Frontal cortex (tissue), 4 donors: ENCODE results near the gene ITGA7. TPM values are rescaled to one million over a fixed set of nuclear protein-coding genes. Genes with fewer than 3 reads are reported as not detected.
"Not testable (repeated sequence)": the region's sequence is repeated elsewhere in the genome, so short reads cannot be mapped to it uniquely, and the experiment has no call there.

Experiments
- DNase-seq, 2 donors: peaks; one replicate each; pipeline ENCODE4 v3.0.0; 2012; ENCODE audit warnings: low spot score in 2 of 2
- FAIRE-seq: peaks from 2 replicates; lab custom pipeline; 2012; peaks lifted over from hg19 to GRCh38; lab: Jason Lieb, UNC
- small RNA-seq: library from RNA; depleted of rRNA; stranded (forward); fragments of <200 nt; gene quantifications from one replicate; pipeline ENCODE3, GENCODE V24; 2014
- total RNA-seq: library from RNA; depleted of rRNA; stranded (reverse); fragments of >200 nt; gene quantifications from one replicate; pipeline ENCODE4 v1.2.3, GENCODE V29; 2014
- donor health status: control.
- donor health status: control.
- donor health status: control.

Gene ITGA7
- total RNA-seq, 1 donor from 2014 or later: 3.7 TPM

DNA sequence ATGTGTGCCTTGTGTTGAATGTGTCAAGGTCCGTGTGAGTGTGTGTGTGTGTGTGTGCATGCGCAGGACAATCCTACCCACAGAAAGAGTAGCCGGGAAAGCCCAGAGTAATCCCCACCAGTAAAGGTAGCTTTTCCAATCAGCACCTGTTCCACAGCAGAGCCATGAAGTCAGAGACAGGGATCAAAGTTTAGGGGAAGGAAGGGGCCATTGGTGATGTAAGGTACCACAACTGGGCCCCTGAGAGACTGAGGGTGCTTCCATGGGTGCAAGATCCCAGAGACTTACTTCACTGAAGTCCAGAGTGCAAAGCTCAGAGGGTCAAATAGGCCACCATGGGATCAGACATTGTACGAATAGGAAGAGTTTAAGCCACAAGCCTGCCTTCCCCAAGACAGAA is 50.5 kb downstream of the ITGA7 start:
- DNase-seq (no peak), FAIRE-seq (no peak)

DNA sequence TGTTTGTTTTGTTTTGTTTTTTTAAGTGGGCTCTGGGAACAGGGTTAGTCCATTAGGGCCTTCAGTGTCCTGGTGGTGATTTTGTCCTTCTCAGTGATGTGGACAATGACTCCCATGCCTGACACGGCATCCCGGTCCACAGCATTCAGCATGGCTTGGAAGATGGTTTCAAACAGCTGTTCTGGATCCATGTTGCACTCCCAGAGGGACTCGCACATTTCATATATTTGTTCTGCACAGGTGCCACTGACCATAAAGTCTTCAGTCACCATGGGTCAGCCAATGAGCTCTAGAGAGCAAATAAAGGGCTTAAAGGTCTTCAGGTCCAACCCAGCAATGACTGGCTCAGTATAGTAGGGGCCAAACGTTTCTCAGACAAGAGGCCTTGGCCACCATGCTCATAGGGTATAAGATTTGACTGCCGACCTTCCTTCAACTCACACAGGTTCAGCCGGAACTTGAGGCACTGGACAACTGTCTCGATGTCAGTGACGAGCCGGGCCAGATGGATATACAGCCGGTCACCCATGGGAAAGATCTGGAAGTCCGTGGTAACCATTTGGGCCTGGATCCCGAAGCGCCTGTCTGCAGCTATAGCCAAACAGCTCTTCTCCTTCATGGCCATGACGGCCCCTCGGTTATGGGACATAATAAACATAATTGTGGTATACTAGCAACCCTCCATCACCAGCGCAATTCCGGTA is 53.0 kb downstream of the ITGA7 start:
- DNase-seq (no peak), FAIRE-seq (no peak)

DNA sequence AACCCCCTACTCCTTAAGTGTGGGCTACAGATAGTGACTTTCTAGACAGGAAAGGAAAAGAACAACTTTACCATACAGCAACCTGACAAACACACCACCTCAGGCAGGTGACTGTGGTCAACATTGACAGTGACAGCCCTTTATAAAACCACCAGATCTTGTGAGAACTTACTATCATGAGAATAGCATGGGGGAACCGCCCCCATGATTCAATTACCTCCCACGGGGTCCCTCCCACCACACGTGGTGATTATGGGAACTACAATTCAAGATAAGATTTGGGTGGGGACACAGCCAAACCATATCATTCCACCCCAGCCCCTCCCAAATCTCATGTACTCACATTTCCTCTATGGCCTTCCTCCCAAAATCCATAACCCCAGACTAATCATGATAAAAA is 54.7 kb downstream of the ITGA7 start:
- DNase-seq (no peak), FAIRE-seq (no peak)

DNA sequence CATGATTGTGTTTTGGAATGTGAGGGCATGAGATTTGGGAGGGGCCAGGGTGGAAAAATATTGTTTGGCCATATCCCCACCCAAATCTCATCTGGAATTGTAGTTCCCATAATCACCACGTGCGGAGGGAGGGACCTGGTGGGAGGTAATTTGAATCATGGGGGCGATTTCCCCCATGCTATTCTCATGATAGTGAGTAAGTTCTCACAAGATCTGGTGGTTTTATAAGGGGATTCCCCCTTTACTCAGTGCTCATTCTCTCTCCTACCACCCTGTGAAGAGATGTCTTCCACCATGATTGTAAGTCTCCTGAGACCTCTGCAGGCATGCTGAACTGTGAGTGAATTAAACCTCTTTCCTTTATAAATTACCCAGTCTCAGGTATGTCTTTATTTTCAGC is 55.4 kb downstream of the ITGA7 start:
- FAIRE-seq (no peak), DNase-seq (no peak)

DNA sequence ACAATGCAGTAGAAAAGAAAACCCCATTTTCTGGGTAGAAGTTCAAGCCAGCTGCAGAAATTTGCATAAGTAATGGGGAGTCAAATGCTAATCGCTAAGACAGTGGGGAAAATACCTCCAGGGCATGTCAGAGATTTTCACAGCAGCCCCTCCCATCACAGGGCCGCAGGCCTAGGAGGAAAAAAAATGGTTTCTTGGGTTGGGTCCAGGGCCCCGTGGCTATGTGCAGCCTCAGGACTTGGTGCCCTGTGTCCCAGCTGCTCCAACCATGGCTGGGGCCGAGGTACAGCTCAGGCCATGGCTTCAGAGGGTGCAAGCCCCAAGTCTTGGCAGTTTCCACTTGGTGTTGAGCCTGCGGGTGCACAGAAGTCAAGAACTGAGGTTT is 56.4 kb downstream of the ITGA7 start:
- no peak for FAIRE-seq
- DNase-seq: no peak

DNA sequence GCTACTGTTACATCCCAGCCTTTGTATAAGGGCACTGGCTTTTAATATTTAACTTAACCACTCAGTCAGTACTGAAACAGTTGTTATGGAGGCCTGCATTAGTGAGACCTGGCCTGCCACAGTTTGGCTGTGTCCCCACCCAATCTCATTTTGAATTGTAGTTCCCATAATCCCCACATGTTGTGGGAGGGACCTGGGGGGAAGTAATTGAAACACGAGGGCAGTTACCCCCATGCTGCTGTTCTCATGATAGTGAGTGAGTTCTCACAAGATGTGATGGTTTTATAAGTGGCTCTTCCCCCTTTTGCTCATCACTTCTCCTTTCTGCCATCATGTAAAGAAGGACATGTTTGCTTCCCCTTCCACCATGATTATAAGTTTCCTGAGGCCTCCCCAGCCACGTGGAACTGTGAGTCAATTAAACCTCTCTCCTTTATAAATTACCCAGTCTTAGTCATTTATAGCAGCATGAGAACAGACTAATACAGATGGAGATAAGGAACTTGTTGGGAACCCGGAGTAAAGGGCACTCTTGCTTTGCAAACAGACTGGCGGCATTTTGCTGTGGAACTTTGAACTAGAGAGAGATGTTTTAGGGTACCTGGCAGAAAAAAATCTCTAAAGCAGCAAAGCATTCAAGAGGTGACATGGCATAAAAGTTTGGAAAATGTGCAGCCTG is 56.9 kb downstream of the ITGA7 start:
- DNase-seq, FAIRE-seq: not testable (repeated sequence)

DNA sequence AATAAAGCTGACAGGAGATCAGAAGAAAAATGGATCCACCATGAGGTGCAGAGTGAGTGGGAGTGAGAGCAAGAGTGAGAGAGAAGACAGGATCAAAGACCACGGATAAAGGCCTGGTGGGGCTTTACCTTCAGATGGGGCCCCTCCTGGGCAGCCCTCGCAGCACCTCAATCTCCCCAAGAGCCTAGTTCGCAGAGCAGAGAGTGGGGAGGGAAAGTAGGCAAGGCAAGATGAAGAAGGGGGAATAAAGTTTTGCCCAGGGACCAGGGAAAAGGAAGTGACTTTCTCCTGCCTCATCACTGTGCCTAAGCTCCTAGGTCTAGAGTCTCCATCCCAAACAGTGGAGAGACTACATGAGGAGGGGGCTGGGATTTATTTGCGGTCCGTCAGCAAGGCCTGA is 60.7 kb downstream of the ITGA7 start:
- DNase-seq: no peak
- no peak for FAIRE-seq

DNA sequence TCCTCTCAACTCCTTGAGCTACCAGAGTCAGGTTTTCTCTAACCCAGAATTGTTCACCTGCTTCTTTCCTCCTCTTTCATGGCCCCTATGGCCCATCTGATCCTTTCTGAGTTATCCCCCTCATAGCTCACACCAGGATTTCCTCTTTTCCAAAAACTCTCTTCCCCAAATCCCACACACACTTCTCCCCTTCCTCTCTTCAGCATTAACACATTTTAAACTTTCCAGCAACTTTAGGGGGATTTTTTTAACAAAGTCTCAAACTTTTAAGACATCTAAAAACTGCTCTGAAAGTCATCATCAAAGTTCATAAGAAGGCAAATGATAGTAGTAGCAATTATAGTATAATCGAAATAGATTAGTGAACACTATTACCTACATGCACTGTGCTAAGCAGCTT is 63.1 kb downstream of the ITGA7 start:
- no peak for FAIRE-seq
- no peak for DNase-seq

DNA sequence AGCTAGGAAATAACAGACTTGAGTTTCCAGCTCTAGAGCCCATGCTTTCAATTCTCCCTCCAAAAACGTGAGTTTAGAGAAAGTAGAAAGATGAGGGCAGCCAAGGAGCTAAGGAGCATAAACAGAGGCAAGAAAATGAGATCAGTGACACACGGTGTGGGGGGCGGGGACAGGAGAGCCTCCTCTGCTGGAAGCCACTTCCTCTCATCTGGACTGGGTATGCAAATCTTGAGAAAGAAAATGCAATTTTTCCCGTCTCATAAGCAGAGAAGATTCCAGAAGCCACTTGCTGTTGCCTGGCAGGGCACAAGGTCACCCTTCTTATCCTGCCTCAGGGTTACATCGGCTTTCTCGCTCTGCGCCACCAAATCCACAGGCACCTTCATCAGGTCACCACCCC is 65.0 kb downstream of the ITGA7 start:
- DNase-seq: no peak
- FAIRE-seq: no peak

DNA sequence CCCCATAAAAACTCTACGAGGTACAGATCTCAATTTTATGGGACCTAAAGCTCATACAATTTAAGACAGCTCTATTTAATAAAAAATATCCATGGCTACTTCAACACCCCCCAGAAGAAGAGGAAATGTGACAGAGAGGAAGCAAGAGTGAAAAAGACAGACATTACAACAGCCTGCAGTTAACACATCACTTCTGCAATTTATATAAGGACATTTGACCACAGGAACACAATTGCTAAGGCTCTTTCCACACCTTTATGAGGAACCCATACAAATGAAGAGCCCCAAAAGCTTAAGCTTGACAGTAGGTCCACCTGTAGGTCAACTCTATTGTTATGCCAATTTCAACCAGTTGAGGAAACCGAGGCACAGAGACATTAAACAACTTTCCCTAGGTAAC is 65.4 kb downstream of the ITGA7 start:
- FAIRE-seq: no peak

DNA sequence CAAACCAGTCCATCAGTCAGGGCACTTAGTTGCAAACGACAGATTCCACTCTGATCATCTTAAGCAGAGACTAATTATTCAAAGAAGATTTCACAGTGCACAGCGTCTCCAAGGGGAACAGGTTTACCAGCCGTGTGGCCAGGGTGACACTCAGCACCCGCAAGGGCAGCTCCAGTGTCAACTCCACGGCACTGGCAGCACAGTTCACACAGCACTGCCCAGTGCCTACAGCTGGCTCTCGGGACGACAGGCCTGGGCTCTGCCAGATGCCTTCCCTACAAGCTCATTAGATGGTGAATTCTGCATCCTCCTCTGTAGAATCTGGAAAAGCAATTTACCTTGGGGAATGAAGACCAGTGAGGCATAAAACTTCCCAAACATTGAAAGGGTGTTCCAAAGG is 66.1 kb downstream of the ITGA7 start:
- FAIRE-seq: no peak
- no peak for DNase-seq

More for the DNA sequence above, 65.4 kb downstream of the ITGA7 start:
- no peak for DNase-seq

DNA sequence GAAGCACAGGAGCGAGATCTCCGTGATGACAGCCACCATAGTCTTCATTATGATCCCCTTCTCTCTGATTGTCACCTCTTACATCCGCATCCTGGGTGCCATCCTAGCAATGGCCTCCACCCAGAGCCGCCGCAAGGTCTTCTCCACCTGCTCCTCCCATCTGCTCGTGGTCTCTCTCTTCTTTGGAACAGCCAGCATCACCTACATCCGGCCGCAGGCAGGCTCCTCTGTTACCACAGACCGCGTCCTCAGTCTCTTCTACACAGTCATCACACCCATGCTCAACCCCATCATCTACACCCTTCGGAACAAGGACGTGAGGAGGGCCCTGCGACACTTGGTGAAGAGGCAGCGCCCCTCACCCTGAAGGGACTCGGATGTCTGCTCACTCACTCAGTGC is 70.2 kb downstream of the ITGA7 start:
- DNase-seq: no peak
- no peak for FAIRE-seq

DNA sequence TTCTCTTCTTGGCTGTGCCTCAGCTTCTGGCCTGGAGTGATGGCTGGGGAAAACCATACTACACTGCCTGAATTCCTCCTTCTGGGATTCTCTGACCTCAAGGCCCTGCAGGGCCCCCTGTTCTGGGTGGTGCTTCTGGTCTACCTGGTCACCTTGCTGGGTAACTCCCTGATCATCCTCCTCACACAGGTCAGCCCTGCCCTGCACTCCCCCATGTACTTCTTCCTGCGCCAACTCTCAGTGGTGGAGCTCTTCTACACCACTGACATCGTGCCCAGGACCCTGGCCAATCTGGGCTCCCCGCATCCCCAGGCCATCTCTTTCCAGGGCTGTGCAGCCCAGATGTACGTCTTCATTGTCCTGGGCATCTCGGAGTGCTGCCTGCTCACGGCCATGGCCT is 70.9 kb downstream of the ITGA7 start, which contains the start of gene OR10P1:
TSS of gene OR10P1 (plus strand) at position 40 of the 400 bp plus-strand sequence. CDS start at position 40, 0 bp downstream.
- DNase-seq: no peak
- FAIRE-seq: no peak

DNA sequence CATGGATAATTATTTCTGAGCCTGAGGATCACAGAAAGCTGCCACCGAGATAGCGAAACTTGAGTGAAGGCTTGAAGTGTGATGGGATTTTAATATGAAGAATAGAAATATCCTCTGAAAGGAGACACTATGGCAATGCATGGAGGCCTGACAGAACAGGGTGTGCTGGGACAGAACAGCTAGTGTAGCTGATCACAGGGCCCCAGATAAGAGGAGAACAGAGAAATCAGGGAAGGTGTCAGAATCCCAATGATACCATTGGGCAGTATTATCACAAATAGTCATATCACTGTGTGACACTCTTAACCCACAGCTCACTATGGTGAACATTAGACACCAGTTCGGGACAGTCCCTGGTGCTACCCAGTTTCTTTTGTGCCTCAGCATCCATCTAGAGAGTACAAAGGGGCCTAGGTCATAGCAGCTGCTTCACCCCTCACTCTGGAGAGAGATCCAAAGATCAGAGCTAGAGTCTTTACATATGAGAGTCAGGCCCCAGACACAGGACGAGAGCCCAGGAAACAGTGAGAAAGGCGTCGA is 71.5 kb downstream of the ITGA7 start:
- no peak for FAIRE-seq
- DNase-seq: no peak

Small RNAs within 50 kb of the gene (small RNA-seq; reads per million reads assigned to genes)
- gene AC009779.1 (not detected), gene AC009779.5 (not detected), gene RF00017 (not detected)

Other genes starting within 250 kb of the ITGA7 start
- not detected for gene OR6C70, start 237.8 kb downstream of the ITGA7 start, total RNA-seq
- not detected for gene OR6C68, start 215.5 kb downstream of the ITGA7 start, total RNA-seq
- not detected for gene OR6C4, start 158.3 kb downstream of the ITGA7 start, total RNA-seq
- not detected for gene OR2AP1, start 135.4 kb downstream of the ITGA7 start, total RNA-seq
- gene OR10P1, start 71.0 kb downstream of the ITGA7 start, total RNA-seq: not detected
- gene BLOC1S1, start 8.1 kb upstream of the ITGA7 start, total RNA-seq: 21.2 TPM
- gene RDH5, start 12.5 kb upstream of the ITGA7 start, total RNA-seq: 4.5 TPM
- 227 TPM for gene CD63, start 21.1 kb upstream of the ITGA7 start, total RNA-seq
- 6.1 TPM for gene GDF11, start 35.2 kb upstream of the ITGA7 start, total RNA-seq
- 66.4 TPM for gene SARNP, start 109.8 kb upstream of the ITGA7 start, total RNA-seq
- gene ORMDL2, start 110.1 kb upstream of the ITGA7 start, total RNA-seq: 4.5 TPM
- gene DNAJC14, start 121.7 kb upstream of the ITGA7 start, total RNA-seq: 42.0 TPM
- gene MMP19, start 135.0 kb upstream of the ITGA7 start, total RNA-seq: not detected
- 22.4 TPM for gene PYM1, start 220.0 kb upstream of the ITGA7 start, total RNA-seq
- gene DGKA, start 223.3 kb upstream of the ITGA7 start, total RNA-seq: 7.7 TPM